ENCODE results near the gene PDHA2. TPM values are rescaled to one million over a fixed set of nuclear protein-coding genes. Genes with fewer than 3 reads are reported as not detected.

The PDHA2 gene
- not detected in 2 replicates for total RNA-seq

GRCh38 chr4:95839891-95840290, at the start of gene PDHA2:
TSS of gene PDHA2 (plus strand) at chr4:95840093. CDS start at chr4:95840151, 58 bp downstream.

All from hair follicular keratinocyte (primary cell).